Measurements from ENCODE around the gene MARF1. TPM values are rescaled to one million over a fixed set of nuclear protein-coding genes. Genes with fewer than 3 reads are reported as not detected.

The MARF1 gene
- total and polyA plus RNA-seq, 3 donors from 2014 or later = 30.9 to 57.9 (median 49.7) TPM

- H3K27ac ChIP-seq = no peak overlapping the region
- intact Hi-C loops (cut with DNase I; ENCODE audit: low total_unique reads) = no loop called here
Measured at GRCh38 chr16:15617901-15618300, 25.1 kb downstream of the MARF1 start.

DNA sequence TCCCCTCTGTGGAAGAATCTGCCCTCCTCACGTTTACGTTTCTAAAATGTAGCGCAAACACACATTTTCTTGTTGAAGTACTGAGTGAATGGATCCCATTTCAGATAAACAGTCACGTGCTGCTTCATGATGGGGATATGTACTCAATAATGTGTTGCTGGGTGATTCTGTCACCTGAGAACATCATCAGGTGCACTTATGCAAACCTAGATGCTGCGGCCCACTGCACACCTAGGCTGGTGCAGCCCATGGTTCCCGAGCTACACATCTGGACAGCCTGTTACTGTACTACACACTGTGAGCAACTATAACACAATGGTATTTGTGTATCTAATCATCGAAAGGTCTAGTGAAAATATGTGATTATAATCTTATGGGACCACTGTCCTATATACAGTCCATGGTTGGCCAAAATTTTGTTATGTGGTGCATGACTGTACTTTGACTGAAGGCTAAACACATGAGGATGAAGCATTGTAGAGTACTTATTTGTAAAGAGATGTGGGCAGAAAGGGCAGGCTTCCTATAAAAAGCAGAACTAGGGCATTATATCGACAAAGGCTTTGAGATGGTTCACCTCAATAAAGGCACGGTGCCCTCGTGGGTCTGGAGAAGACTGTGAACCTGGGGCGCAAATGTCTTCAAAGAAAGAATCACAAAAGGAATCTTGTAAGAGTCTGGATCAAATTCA, 26.3 kb downstream of the MARF1 start:
- Histone ChIP-seq H3K4me3 (no peak overlapping the region), H3K4me1 (no peaks in the 10 kb centered on the region), H3K36me3 (ENCODE audit: low read depth, missing control alignments) (no peaks in the 10 kb centered on the region), H3K9me3 (no peaks in the 10 kb centered on the region), H3K27ac (no peak overlapping the region), H3K27me3 (no peaks in the 10 kb centered on the region)
- intact Hi-C loops (cut with DNase I; ENCODE audit: low total_unique reads) = no loop called here
- DNase-seq = no peak
- 88 to 94% methylated on average over 11 of the region's 11 CpGs for WGBS, 2 donors
- TF ChIP-seq CTCF (IDR thresholded peaks at IDR 0.05) (no peak), POLR2A (IDR thresholded peaks at IDR 0.05) (no peak)

More at GRCh38 chr16:15617901-15618300, 25.1 kb downstream of the MARF1 start:
- Histone ChIP-seq H3K27me3 (no peaks in the 10 kb centered on the region), H3K4me1 (no peaks in the 10 kb centered on the region), H3K9me3 (no peaks in the 10 kb centered on the region), H3K4me3 (no peak overlapping the region), H3K36me3 (ENCODE audit: low read depth, missing control alignments) (no peaks in the 10 kb centered on the region)
- no peak for TF ChIP-seq POLR2A (IDR thresholded peaks at IDR 0.05)
- TF ChIP-seq CTCF (IDR thresholded peaks at IDR 0.05) = no peak
- DNase-seq = no peak
- WGBS, 2 donors = 92 to 99% methylated on average over 4 of the region's 4 CpGs

- Histone ChIP-seq H3K9me3 (no peaks in the 10 kb centered on the region), H3K27me3 (no peaks in the 10 kb centered on the region), H3K36me3 (ENCODE audit: low read depth, missing control alignments) (no peaks in the 10 kb centered on the region), H3K4me3 (no peak overlapping the region), H3K27ac (no peak overlapping the region), H3K4me1 (no peaks in the 10 kb centered on the region)
- TF ChIP-seq POLR2A (IDR thresholded peaks at IDR 0.05) = no peak
- TF ChIP-seq CTCF (IDR thresholded peaks at IDR 0.05) = no peak
- 83 to 95% methylated on average over 4 of the region's 4 CpGs for WGBS, 2 donors
- no peak for DNase-seq
- intact Hi-C loops (cut with DNase I; ENCODE audit: low total_unique reads) = no loop called here
Measured at GRCh38 chr16:15616012-15616411, 26.9 kb downstream of the MARF1 start.

- no peaks in the 10 kb centered on the region for H3K9me3 ChIP-seq
- DNase-seq = no peak
- H3K4me1 ChIP-seq = no peaks in the 10 kb centered on the region
- no peaks in the 10 kb centered on the region for H3K27me3 ChIP-seq
- no peak overlapping the region for H3K27ac ChIP-seq
- TF ChIP-seq CTCF (IDR thresholded peaks at IDR 0.05) = no peak
- TF ChIP-seq POLR2A (IDR thresholded peaks at IDR 0.05) = no peak
- H3K4me3 ChIP-seq = no peak overlapping the region
- H3K36me3 ChIP-seq (ENCODE audit: low read depth, missing control alignments) = no peaks in the 10 kb centered on the region
- intact Hi-C loops (cut with DNase I; ENCODE audit: low total_unique reads) = no loop called here
- WGBS, 2 donors = 89 to 93% methylated on average over 4 of the region's 4 CpGs
Measured at GRCh38 chr16:15613676-15614075, 29.3 kb downstream of the MARF1 start.

DNA sequence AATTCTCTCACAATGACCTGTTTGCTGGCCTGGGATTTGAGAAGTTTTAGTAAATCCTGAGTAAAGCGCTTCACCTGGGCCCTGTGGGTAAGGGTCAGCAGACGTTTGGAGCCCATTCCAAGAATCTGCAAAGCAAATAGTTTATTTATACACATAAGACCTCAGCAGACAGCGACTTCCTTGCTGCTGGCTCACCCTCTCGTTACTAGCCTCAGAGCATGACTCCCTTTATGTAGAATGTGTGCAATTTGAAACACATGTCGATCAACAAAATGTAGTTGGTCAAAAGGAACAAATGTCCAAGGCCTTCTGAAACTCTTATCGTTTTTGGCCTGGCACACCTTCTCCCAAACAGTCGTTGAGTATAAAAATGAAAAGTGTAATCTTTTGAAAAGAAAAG, 31.3 kb downstream of the MARF1 start:
- intact Hi-C loops (cut with DNase I; ENCODE audit: low total_unique reads) = no loop called here
- DNase-seq = no peak
- Histone ChIP-seq H3K4me1 (peaks cover 8% of the 10 kb centered on the region), H3K36me3 (ENCODE audit: low read depth, missing control alignments) (no peaks in the 10 kb centered on the region), H3K4me3 (no peak overlapping the region), H3K9me3 (no peaks in the 10 kb centered on the region), H3K27ac (no peak overlapping the region), H3K27me3 (no peaks in the 10 kb centered on the region)
- TF ChIP-seq POLR2A (IDR thresholded peaks at IDR 0.05) (no peak), CTCF (IDR thresholded peaks at IDR 0.05) (no peak)
- WGBS, 2 donors = 86 to 89% methylated on average over 7 of the region's 7 CpGs
